K562 (cell line): ENCODE results near the gene TBX6. TPM values are rescaled to one million over a fixed set of nuclear protein-coding genes. Genes with fewer than 3 reads are reported as not detected.
A peak's percentile ranks its signal among the peaks of the same experiment; 100 is the strongest.

ENCODE experiments used
- FOXA3 ChIP-seq, 2 experiments: fragments of 450-650 bp in 1 of 2; sonication (generic) in 1 of 2; formaldehyde crosslinking; IDR thresholded peaks in 1 of 2; conservative IDR thresholded peaks in 1 of 2; 2 replicates each; pipeline versions ENCODE4 v1.4.0 to v1.8.0; 2020 to 2022; ENCODE audit warnings: mild to moderate bottlenecking in 2 of 2, missing genetic modification reagents in 1 of 2
- L3MBTL2 ChIP-seq: fragments of 450-650 bp; IDR thresholded peaks from 2 replicates; pipeline ENCODE4 v1.6.1; 2016; ENCODE audit warnings: mild to moderate bottlenecking, moderate library complexity
- MTA3 ChIP-seq: fragments of 450-650 bp; formaldehyde crosslinking; IDR thresholded peaks from 2 replicates; pipeline ENCODE4 v1.6.1; 2017; ENCODE audit warnings: mild to moderate bottlenecking, borderline replicate concordance
- POLR3A ChIP-seq: IDR thresholded peaks from 2 replicates; pipeline ENCODE4 v1.6.1; 2011; ENCODE audit warnings: borderline replicate concordance, mild to moderate bottlenecking, moderate library complexity; ENCODE audit not compliant: insufficient read length, insufficient read depth; ENCODE audit errors: extremely low read depth
- RBM22 ChIP-seq: fragments of 200-400 bp; formaldehyde crosslinking; IDR thresholded peaks from 2 replicates; pipeline ENCODE4 v1.6.1; 2018; ENCODE audit warnings: low read length, low read depth; ENCODE audit not compliant: poor library complexity, severe bottlenecking
- SNRNP70 ChIP-seq: fragments of 200-400 bp; formaldehyde crosslinking; optimal IDR thresholded peaks from 2 replicates; pipeline ENCODE3; 2017; ENCODE audit warnings: low read depth, low read length
- ZNF589 ChIP-seq: fragments of 200-800 bp; sonication (Bioruptor generic); IDR thresholded peaks from 2 replicates; pipeline ENCODE4 v1.6.1; 2016; ENCODE audit warnings: low read depth, missing genetic modification characterization, missing compliant biosample characterization
- polyA plus RNA-seq, 8 experiments: library from polyadenylated mRNA; depleted of rRNA in 4 of 8; stranded (reverse) in 5 of 8; unstranded in 3 of 8; fragments of >200 nt; fragmentation: Nextera tagmentation in 2 of 8; fragmentation: Illumina TruSeq in 1 of 8; extraction: Ambion mirVana in 2 of 8; extraction: Trizol in 1 of 8; gene quantifications; 2 replicates each; pipeline versions ENCODE4 v1.2.1 to v1.2.3, GENCODE V29; 2011 to 2014; ENCODE audit warnings: inconsistent platforms in 1 of 8, missing spikeins in 1 of 8
- total RNA-seq, 7 experiments: library from RNA; depleted of rRNA in 6 of 7; stranded (reverse); fragments of >200 nt in 6 of 7; fragmentation: Illumina TruSeq in 2 of 7; extraction: Trizol in 2 of 7; gene quantifications; 2 replicates each; pipeline versions ENCODE4 v1.2.1 to v1.2.3, GENCODE V29; 2011 to 2021; ENCODE audit warnings: low replicate concordance in 1 of 7
- TF ChIP-seq, protein P1 (sequence below): fragments of 450-650 bp; formaldehyde crosslinking; conservative IDR thresholded peaks from 2 replicates; pipeline ENCODE4 v1.4.0; 2022; ENCODE audit warnings: mild to moderate bottlenecking, missing genetic modification characterization
- TF ChIP-seq, protein P2 (sequence below): fragments of 450-650 bp; formaldehyde crosslinking; IDR thresholded peaks from 2 replicates; pipeline ENCODE4 v1.4.0; 2020; ENCODE audit warnings: mild to moderate bottlenecking, moderate library complexity
- TF ChIP-seq, protein P3 (sequence below): sonication (generic); formaldehyde crosslinking; IDR thresholded peaks from 2 replicates; pipeline ENCODE4 v1.8.0; 2022; ENCODE audit warnings: mild to moderate bottlenecking, missing genetic modification reagents

The TBX6 gene
- total and polyA plus RNA-seq, 9 of the 15 experiments (the other 6 are each of a cell fraction or from before 2014, with no cell fraction given), result 0.07 to 0.58 (median 0.11) TPM; not detected in 2

DNA sequence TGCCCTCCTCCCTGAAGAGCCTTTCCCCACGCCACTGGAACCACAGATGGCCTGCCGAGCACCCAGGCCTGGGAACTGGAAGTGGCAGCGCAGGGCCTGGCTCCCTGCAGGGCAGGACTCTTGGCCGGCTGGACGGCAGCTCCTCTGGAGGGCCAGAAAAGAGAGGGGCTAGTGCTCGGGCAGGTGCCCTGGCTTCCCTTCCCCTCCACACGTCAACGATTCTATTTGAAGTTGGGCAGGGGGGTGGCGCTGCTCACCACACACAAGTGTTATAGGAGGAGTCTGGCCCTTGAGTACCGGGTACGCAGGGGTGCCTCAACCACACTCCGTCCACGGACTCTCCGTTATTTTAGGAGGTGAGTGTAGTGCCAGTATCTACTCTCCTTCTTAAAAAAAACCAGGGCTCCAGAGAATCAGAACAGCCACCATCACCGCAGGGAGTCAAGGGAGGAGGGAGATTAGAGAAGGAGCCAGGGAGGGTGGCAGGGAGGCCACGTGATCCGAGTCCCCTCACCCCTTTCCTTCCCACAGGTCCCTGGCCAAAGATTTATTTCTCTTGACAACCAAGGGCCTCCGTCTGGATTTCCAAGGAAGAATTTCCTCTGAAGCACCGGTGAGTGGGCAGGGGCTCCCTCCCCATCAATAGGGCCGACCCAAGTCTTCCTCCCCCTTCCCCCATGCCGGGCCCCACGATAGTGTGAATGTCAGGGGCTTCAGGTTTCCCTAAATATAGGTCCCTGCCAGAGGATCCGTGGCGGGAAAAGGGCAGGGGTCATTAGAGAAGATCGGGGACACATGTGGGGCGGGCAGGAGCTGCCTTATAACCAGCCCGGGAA, 27.6 kb downstream of the TBX6 start (continued):
- TF ChIP-seq ZNF589 (CRISPR knock-in tag) (0 out of 2 replicates have a peak, but pooled peaks have one; percentile 52), FOXA3 (CRISPR knock-in tag; conservative IDR thresholded peaks at IDR 0.05 in 1 of 2, IDR thresholded peaks at IDR 0.05 in 1 of 2) (no peak), SNRNP70 (no peak), MTA3 (peak; percentile 61), POLR3A (no peak), RBM22 (no peak), L3MBTL2 (peak; percentile 68)
- TF ChIP-seq, protein P1, sequence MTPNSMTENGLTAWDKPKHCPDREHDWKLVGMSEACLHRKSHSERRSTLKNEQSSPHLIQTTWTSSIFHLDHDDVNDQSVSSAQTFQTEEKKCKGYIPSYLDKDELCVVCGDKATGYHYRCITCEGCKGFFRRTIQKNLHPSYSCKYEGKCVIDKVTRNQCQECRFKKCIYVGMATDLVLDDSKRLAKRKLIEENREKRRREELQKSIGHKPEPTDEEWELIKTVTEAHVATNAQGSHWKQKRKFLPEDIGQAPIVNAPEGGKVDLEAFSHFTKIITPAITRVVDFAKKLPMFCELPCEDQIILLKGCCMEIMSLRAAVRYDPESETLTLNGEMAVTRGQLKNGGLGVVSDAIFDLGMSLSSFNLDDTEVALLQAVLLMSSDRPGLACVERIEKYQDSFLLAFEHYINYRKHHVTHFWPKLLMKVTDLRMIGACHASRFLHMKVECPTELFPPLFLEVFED (CRISPR knock-in tag), result no peak
- TF ChIP-seq, protein P2, sequence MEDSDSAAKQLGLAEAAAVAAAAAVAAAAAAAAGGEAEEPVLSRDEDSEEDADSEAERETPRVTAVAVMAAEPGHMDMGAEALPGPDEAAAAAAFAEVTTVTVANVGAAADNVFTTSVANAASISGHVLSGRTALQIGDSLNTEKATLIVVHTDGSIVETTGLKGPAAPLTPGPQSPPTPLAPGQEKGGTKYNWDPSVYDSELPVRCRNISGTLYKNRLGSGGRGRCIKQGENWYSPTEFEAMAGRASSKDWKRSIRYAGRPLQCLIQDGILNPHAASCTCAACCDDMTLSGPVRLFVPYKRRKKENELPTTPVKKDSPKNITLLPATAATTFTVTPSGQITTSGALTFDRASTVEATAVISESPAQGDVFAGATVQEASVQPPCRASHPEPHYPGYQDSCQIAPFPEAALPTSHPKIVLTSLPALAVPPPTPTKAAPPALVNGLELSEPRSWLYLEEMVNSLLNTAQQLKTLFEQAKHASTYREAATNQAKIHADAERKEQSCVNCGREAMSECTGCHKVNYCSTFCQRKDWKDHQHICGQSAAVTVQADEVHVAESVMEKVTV (CRISPR knock-in tag), result no peak
- TF ChIP-seq, protein P3, sequence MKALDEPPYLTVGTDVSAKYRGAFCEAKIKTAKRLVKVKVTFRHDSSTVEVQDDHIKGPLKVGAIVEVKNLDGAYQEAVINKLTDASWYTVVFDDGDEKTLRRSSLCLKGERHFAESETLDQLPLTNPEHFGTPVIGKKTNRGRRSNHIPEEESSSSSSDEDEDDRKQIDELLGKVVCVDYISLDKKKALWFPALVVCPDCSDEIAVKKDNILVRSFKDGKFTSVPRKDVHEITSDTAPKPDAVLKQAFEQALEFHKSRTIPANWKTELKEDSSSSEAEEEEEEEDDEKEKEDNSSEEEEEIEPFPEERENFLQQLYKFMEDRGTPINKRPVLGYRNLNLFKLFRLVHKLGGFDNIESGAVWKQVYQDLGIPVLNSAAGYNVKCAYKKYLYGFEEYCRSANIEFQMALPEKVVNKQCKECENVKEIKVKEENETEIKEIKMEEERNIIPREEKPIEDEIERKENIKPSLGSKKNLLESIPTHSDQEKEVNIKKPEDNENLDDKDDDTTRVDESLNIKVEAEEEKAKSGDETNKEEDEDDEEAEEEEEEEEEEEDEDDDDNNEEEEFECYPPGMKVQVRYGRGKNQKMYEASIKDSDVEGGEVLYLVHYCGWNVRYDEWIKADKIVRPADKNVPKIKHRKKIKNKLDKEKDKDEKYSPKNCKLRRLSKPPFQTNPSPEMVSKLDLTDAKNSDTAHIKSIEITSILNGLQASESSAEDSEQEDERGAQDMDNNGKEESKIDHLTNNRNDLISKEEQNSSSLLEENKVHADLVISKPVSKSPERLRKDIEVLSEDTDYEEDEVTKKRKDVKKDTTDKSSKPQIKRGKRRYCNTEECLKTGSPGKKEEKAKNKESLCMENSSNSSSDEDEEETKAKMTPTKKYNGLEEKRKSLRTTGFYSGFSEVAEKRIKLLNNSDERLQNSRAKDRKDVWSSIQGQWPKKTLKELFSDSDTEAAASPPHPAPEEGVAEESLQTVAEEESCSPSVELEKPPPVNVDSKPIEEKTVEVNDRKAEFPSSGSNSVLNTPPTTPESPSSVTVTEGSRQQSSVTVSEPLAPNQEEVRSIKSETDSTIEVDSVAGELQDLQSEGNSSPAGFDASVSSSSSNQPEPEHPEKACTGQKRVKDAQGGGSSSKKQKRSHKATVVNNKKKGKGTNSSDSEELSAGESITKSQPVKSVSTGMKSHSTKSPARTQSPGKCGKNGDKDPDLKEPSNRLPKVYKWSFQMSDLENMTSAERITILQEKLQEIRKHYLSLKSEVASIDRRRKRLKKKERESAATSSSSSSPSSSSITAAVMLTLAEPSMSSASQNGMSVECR (CRISPR knock-in tag), result no peak
